ENCODE data around the gene TMCC2. TPM values are rescaled to one million over a fixed set of nuclear protein-coding genes. Genes with fewer than 3 reads are reported as not detected.

Gene TMCC2
- total and polyA plus RNA-seq, 2 donors (not counting 1 experiment from before 2014, with no cell fraction given), result 2.0 to 4.0 TPM

- H3K4me2 ChIP-seq (replicated peaks; ENCODE audit: low read depth, low read length, poor library complexity, severe bottlenecking), result no peak overlapping the region
- CTCF ChIA-PET, result interaction anchor here (0.6 to 56.6 kb wide), 16 partner anchors 11 to 319 kb away, joined by 3 to 2421 read pairs (median 15); partner anchors contain the start of genes NUAK2 and TMCC2
- Mint-ChIP-seq H3K27ac (no peak overlapping the region), H3K9me3 (ENCODE audit: insufficient read depth) (no peaks in the 10 kb centered on the region), H3K27me3 (no peaks in the 10 kb centered on the region), H3K4me3 (no peak overlapping the region), H3K4me1 (peaks cover 37% of the 10 kb centered on the region)
- H3K27me3 ChIP-seq (replicated peaks in 1 of 4; ENCODE audit: control extremely low read depth in 1 of 4, control insufficient read depth in 3 of 4, insufficient read depth in 4 of 4, low read length in 3 of 4), result no peaks in the 10 kb centered on the region
- peaks cover 41 to 44% of the 10 kb centered on the region in 2 donors for H3K4me1 ChIP-seq (ENCODE audit: control insufficient read depth in 2 of 2, insufficient read depth in 2 of 2, low read length in 2 of 2)
- intact Hi-C loops (cut with micrococcal nuclease), result no loop called here
- H3K36me3 ChIP-seq (replicated peaks in 1 of 2; ENCODE audit: control extremely low read depth in 1 of 2, control insufficient read depth in 1 of 2, extremely low read depth in 1 of 2, insufficient read depth in 2 of 2, low read length in 1 of 2), result no peaks in the 10 kb centered on the region
- H2AFZ ChIP-seq (ENCODE audit: insufficient read depth, low read depth, low read length, poor library complexity, severe bottlenecking), result no peak overlapping the region
- H3K4me3 ChIP-seq (ENCODE audit: control extremely low read depth in 1 of 5, extremely low read depth in 1 of 5, insufficient read depth in 1 of 5, low read depth in 2 of 5, low read length in 4 of 5), result no peak overlapping the region
- DNase-seq (no peak), ATAC-seq (ENCODE audit: low read depth) (no peak)
- no peak overlapping the region for H3K27ac ChIP-seq (ENCODE audit: low read length in 2 of 2)
- no peaks in the 10 kb centered on the region for H4K20me1 ChIP-seq (ENCODE audit: control insufficient read depth, insufficient read depth, low read length, poor library complexity, severe bottlenecking)
- peaks cover 33% of the 10 kb centered on the region for H3K79me2 ChIP-seq (ENCODE audit: control insufficient read depth, insufficient read depth, low read length)
- POLR2A ChIA-PET, result interaction anchor here (10.5 kb wide), 1 partner anchor 49 kb away, joined by 194 read pairs; the partner anchor contains the start of gene NUAK2
- no peak overlapping the region for H3K9ac ChIP-seq (ENCODE audit: low read length)
- 86% methylated on average over 1 of the region's 3 CpGs for WGBS (ENCODE audit: insufficient coverage)
- TF ChIP-seq EZH2 (IDR thresholded peaks at IDR 0.05; ENCODE audit: borderline replicate concordance, insufficient read depth, low read depth, low read length, poor library complexity, severe bottlenecking) (no peak), CTCF (IDR thresholded peaks at IDR 0.05) (no peak)
- H3K9me3 ChIP-seq (ENCODE audit: control extremely low read depth in 1 of 3, control insufficient read depth in 2 of 3, insufficient read depth in 1 of 3, low read length in 2 of 3), result peaks cover 0 to 6% (median 0%) of the 10 kb centered on the region in 3 donors
Observed at GRCh38 chr1:205272536-205272935, 44.8 kb downstream of the TMCC2 start.

- Mint-ChIP-seq H3K4me1 (peaks cover 46% of the 10 kb centered on the region), H3K27ac (peak overlapping the region; percentile 94), H3K9me3 (ENCODE audit: insufficient read depth) (no peaks in the 10 kb centered on the region), H3K27me3 (no peaks in the 10 kb centered on the region), H3K4me3 (peak overlapping the region; percentile 78)
- WGBS (ENCODE audit: insufficient coverage), result 8% methylated on average over 7 of the region's 7 CpGs
- Histone ChIP-seq H3K9ac (ENCODE audit: low read length) (peak overlapping the region; percentile 48), H3K36me3 (replicated peaks in 1 of 2; ENCODE audit: control extremely low read depth in 1 of 2, control insufficient read depth in 1 of 2, extremely low read depth in 1 of 2, insufficient read depth in 2 of 2, low read length in 1 of 2) (no peaks in the 10 kb centered on the region), H3K79me2 (ENCODE audit: control insufficient read depth, insufficient read depth, low read length) (peaks cover 38% of the 10 kb centered on the region), H3K27ac (ENCODE audit: low read length in 2 of 2) (peak overlapping the region in 1 of 2 donors; percentile 37), H3K4me3 (ENCODE audit: control extremely low read depth in 1 of 5, extremely low read depth in 1 of 5, insufficient read depth in 1 of 5, low read depth in 2 of 5, low read length in 4 of 5) (peak overlapping the region in 3 of 5 experiments; percentile 5 to 27 (median 23)), H3K9me3 (ENCODE audit: control extremely low read depth in 1 of 3, control insufficient read depth in 2 of 3, insufficient read depth in 1 of 3, low read length in 2 of 3) (peaks cover 0 to 6% (median 0%) of the 10 kb centered on the region in 3 donors), H3K4me2 (replicated peaks; ENCODE audit: low read depth, low read length, poor library complexity, severe bottlenecking) (peak overlapping the region; percentile 79), H3K4me1 (ENCODE audit: control insufficient read depth in 2 of 2, insufficient read depth in 2 of 2, low read length in 2 of 2) (peaks cover 51 to 54% of the 10 kb centered on the region in 2 donors), H3K27me3 (replicated peaks in 1 of 4; ENCODE audit: control extremely low read depth in 1 of 4, control insufficient read depth in 3 of 4, insufficient read depth in 4 of 4, low read length in 3 of 4) (no peaks in the 10 kb centered on the region), H4K20me1 (ENCODE audit: control insufficient read depth, insufficient read depth, low read length, poor library complexity, severe bottlenecking) (no peaks in the 10 kb centered on the region), H2AFZ (ENCODE audit: insufficient read depth, low read depth, low read length, poor library complexity, severe bottlenecking) (peak overlapping the region; percentile 57)
- TF ChIP-seq CTCF (IDR thresholded peaks at IDR 0.05) (peak; percentile 97), EZH2 (IDR thresholded peaks at IDR 0.05; ENCODE audit: borderline replicate concordance, insufficient read depth, low read depth, low read length, poor library complexity, severe bottlenecking) (no peak)
- intact Hi-C loops (cut with micrococcal nuclease), result loop anchor here (1.0 kb wide), 6 partner anchors 15 to 251 kb away; partner anchors contain the start of gene NUAK2
- ChIA-PET POLR2A (interaction anchor here (1.2 to 10.5 kb wide), 7 partner anchors 13 to 251 kb away, joined by 4 to 194 read pairs (median 40); partner anchors contain the start of gene NUAK2), CTCF (interaction anchor here (0.6 to 56.6 kb wide), 33 partner anchors 8 to 782 kb away, joined by 3 to 2421 read pairs (median 4); partner anchors contain the start of genes KLHDC8A, NUAK2 and TMCC2)
- peak; percentile 90 for DNase-seq
- ATAC-seq (ENCODE audit: low read depth), result peak; percentile 83
Observed at GRCh38 chr1:205273551-205273982, 45.8 kb downstream of the TMCC2 start.
